NCI-H1694 (cell line): ENCODE results near the gene IFNA17.
"Not testable (repeated sequence)": the region's sequence is repeated elsewhere in the genome, so short reads cannot be mapped to it uniquely, and the experiment has no call there.

Experiments used
- DNase-seq: peaks from one replicate; lab custom pipeline; 2025; lab: John Stamatoyannopoulos, UW

Gene IFNA17

DNA sequence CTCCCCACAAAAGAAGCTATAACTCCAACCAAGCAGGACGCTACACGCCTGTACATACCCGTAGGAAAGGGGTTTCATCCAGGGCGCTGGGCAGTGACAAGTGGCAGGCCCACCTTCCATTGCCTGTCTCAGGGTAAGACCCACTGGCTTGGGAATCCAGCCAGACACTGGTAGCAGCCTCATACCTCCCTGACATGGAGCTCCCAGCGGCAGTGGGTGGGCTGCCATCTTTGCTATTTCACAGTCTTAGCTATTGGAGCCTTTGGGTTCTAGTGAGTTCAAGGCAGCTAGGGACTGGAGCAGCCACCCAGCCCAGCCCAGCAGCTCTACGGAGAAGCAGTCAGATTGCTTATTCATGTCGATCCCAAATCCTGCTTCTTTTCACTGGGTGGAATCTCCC is 17.7 kb downstream of the IFNA17 start:
- no peak for DNase-seq

DNA sequence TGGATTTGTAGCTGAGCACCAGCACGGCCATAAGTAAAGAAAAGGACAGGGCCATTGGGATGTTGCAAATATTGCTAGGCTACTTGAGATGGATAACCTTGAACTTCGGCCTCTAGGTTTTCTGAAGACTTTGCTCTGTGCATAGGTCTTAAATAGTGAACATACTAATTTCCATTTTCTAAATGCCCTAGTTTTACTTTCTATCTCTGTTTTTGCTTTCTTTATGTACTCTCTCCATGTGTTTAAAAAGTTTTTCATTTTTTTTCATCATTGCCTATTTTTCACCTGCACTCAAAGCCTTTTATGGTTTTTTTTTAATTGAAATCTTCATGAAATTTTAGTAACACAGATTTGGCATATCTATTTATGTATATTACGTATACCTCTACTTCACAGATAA is 21.0 kb downstream of the IFNA17 start, which contains the start of gene IFNA10:
IFNA10 (minus strand) TSS at position 101 of the 400 bp plus-strand sequence; CDS start at position 55, 46 bp downstream.
- not testable (repeated sequence) for DNase-seq

DNA sequence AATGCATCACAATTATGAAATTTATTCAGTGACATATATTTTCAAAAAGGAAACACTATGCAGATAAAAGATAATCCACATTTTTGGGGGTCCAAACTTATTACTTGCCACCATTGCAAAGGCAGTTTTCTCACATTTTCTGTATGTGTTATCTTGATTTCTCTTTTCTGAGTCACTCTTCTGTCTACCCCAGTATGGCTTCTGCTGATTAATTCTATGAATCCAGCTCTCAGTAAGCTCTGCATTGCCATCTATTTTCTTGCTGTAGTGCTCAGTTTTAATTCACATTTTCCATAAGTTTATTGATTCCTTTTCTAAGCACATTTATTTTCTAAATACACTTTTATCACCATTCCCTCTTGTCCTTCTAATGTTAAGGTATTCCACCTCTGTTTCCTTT is 22.8 kb downstream of the IFNA17 start:
- DNase-seq: no peak

DNA sequence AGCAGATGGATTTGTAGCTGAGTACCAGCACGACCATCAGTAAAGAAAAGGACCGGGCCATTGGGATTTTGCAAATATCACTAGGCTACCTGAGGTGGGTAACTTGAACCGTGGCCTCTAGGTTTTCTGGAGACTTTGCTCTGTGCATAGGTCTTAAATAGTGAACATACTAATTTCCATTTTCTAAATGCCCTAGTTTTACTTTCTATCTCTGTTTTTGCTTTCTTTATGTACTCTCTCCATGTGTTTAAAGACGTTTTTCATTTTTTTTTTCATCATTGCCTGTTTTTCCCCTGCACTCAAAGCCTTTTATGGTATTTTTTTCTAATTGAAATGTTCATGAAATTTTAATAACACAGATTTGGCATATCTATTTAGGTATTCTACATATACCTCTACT is 25.9 kb downstream of the IFNA17 start, which contains the start of gene IFNA7:
IFNA7 (minus strand) TSS at position 101 of the 400 bp plus-strand sequence; CDS start at position 61, 40 bp downstream.
- not testable (repeated sequence) for DNase-seq

DNA sequence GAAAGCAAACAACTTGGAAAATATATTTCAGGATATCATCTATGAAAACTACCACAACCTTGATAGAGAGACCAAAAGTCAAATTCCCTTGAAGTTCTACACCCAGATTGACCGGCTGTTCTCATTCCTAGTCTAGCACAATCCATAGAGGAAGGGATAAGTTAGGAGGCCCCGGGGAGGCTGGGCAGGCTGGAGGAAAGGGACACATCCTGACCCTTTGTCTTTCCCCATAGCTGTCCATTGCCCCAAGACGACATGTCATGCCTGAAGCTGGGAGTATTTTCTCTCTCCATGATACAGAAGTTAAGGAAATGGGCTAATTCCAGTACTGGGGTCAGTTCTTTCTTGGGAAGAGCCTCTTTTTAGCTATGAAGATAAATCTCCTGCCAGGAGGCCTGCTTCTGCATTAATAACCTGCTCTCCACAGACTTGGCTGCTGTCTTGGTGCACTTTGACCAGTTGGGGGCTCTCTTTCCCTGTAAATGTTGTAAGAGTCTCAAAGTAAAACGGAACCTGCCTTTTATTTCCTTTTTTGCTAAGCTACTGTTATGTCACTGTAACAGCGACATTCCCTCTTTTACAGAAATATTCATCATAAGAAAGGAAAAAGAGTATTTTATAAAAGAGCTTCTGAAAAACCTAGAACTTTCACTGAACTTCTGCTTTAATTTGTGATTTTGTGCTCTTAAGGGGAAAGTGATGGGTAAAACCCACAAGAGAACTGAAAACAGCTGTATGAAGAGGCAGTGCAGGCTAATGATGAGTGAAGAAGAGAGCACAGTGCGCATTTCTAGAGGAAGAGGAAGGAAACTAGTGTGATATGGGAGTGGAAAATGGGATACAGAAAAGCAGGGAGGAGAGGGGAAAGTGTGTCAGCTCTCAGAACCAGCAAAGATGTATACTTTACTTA is 32.9 kb downstream of the IFNA17 start:
- DNase-seq: peak; percentile 8

DNA sequence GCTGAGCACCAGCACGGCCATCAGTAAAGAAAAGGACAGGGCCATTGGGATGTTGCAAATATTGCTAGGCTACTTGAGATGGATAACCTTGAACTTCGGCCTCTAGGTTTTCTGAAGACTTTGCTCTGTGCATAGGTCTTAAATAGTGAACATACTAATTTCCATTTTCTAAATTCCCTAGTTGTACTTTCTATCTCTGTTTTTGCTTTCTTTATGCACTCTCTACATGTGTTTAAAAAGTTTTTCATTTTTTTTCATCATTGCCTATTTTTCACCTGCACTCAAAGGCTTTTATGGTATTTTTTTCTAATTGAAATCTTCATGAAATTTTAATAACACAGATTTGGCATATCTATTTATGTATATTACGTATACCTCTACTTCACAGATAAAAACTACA is 40.5 kb downstream of the IFNA17 start, which contains the start of gene IFNA4:
IFNA4 (minus strand) TSS at position 101 of the 400 bp plus-strand sequence; CDS start at position 45, 56 bp downstream.
- not testable (repeated sequence) for DNase-seq

DNA sequence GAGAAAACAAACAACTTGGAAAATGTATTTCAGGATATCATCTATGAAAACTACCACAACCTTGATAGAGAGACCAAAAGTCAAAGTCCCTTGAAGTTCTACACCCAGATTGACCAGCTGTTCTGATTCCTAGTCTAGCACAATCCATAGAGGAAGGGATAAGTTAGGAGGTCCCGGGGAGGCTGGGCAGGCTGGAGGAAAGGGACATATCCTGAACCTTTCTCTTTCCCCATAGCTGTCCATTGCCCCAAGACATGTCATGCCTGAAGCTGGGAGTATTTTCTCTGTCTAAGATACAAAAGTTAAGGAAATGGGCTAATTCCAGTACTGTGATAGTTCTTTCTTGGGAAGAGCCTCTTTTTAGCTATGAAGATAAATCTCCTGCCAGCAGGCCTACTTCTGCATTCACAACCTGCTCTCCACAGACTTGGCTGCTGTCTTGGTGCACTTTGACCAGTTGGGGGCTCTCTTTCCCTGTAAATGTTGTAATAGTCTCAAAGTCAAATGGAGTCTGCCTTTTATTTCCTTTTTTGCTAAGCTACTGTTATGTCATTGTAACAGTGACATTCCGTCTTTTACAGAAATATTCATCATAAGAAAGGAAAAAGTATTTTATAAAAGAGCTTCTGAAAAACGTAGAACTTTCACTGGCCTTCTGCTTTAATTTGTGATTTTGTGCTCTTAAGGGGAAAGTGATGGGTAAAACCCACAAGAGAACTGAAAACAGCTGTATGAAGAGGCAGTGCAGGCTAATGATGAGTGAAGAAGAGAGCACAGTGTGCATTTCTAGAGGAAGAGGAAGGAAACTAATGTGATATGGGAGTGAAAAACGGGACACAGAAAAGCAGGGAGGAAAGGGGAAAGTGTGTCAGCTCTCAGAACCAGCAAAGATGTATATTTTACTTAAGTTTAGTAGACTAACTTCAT is 44.9 kb downstream of the IFNA17 start:
- peak; percentile 0 for DNase-seq
